ENCODE data around the gene UVRAG.

DNA sequence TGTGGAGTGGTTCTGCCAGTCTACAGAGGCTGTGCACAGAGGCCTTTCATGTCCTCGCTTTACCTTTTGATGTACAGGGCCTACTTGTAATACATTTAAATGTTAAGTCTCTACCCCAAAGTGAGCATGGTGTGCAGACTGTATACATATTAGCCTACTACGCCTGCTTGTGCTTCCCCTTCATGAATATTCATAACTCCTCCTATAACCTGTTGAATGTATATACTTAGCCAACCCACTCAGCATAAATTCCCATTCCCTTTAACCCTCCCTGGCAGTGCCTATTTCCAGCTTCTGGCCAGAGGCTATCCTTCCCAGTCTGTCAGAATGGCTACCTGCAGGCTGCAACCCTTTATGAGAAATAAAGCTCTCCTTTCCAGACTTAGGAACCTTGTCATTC is 275.2 kb downstream of the UVRAG start:
- TF ChIP-seq, protein P1, sequence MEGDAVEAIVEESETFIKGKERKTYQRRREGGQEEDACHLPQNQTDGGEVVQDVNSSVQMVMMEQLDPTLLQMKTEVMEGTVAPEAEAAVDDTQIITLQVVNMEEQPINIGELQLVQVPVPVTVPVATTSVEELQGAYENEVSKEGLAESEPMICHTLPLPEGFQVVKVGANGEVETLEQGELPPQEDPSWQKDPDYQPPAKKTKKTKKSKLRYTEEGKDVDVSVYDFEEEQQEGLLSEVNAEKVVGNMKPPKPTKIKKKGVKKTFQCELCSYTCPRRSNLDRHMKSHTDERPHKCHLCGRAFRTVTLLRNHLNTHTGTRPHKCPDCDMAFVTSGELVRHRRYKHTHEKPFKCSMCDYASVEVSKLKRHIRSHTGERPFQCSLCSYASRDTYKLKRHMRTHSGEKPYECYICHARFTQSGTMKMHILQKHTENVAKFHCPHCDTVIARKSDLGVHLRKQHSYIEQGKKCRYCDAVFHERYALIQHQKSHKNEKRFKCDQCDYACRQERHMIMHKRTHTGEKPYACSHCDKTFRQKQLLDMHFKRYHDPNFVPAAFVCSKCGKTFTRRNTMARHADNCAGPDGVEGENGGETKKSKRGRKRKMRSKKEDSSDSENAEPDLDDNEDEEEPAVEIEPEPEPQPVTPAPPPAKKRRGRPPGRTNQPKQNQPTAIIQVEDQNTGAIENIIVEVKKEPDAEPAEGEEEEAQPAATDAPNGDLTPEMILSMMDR (IDR thresholded peaks at IDR 0.05): no peak
- TF ChIP-seq POLR2A (IDR thresholded peaks at IDR 0.05) (no peak), POLR2AphosphoS5 (IDR thresholded peaks at IDR 0.05) (no peak)

Measured in upper lobe of left lung (tissue), 4 donors.